HG03025 (cell line): Measurements from ENCODE around the gene ARHGEF11.

Source experiments
- ATAC-seq: cut with Tn5 transposase; IDR thresholded peaks from one replicate; pipeline ENCODE4 v1.9.1; 2021; ENCODE audit warnings: mild to moderate bottlenecking, moderate library complexity; ENCODE audit not compliant: unreplicated experiment, low FRiP score

The ARHGEF11 gene

DNA sequence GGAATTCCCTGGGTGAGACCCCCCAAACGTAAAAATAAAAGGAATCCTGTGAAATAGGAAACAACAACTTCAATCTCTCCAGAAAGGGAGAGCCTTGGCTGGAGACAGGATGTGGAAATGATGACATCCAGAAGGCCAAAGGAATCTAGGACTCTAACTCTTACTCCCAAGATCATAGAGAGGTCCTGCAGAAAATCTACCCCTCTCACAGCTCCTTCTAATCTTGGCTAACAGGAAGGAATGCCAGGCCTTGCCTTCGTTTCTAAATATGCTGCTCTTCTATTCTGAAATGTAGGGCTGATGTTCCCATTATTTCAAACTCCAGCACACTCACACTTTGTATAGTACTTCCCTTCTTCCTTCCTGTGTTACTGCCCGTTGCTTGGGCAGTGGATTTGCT is 40.7 kb downstream of the ARHGEF11 start:
- ATAC-seq: no peak

DNA sequence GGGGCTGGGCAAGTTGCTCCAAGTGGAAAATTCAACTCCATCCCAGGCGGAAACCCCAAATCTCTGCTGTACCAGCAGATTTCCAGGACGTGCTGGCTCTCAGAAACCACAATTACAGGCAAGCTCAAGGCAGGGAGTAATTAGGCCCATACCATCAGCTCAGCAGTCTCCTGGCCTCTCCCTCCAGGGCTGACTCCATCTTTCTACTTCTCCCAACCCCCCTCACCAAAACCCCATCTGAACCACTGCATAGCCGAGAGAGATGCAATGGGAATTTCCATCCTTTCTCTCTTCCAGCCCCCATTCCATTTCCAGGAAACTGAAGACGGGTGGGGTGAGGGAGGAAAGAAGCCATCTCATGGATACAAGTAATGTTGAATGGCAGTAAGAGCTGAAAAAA is 41.2 kb downstream of the ARHGEF11 start:
- no peak for ATAC-seq

DNA sequence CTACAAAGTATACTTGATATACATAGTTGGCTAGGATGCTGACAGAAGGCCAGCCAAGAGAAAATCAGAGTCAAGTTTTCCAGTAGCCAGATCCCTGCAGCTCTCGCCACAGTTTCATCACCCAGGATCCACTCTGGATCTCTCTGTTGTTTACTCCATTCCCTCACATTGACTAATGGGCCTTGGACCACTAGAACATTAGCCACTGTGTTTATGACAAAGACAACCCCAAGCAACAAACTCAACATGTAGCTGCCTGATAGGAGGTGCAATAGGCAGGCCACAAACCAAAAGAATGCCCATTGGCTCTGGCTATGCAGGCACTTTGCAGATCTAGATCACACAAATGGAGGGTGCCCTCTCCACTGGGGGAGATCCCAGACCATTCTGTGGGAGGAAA is 44.2 kb downstream of the ARHGEF11 start:
- no peak for ATAC-seq

DNA sequence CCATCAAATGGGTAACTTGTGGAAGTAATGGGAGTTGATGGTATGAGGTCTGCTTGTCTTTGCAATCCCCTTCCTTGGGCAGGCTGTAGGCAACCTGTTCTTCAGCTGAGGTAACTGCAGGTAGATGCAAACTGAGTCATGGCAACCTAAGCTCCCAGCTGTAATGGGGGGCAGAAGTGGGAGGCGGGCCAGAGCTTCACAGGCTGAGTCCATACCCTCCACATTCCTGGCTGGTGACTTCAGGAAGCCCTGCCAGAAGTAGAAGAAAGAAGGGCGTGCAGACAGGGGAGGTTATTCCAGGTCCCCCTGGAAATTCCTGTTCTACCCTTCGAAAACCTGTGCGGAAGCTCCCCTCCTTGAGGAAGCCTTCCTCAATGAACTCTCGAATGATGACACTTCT is 44.9 kb downstream of the ARHGEF11 start:
- no peak for ATAC-seq

DNA sequence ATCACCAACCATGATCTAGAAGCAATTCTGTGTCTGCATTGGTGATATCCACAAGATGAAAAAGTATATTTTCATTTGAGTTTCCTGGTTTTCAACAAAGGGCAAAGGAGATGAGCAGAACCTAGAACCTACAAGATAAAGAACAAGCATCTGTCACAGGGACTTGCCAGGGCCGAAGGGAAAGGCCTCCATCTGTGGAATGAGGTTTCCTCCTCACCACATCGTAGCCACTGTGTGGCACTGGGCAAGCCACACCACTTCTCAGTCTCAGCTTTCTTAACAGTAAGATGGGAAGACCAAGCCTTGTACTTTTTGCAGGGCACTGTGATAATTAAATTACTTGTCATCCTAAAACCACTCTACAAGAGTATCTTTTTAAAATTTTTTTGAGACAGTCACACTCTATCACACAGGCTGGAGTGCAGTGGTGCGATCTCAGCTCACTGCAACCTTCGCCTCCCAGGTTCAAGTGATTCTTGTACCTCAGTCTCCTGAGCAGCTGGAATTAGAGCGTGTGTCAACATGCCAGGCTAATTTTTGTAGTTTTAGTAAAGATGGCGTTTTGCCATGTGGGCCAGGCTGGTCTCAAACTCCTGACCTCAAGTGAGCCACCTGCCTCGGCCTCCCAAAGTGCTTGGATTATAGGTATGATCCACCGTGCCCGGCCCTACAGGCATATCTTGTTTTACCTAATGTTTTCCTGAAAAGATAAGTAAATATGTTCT is 45.8 kb downstream of the ARHGEF11 start:
- no peak for ATAC-seq

DNA sequence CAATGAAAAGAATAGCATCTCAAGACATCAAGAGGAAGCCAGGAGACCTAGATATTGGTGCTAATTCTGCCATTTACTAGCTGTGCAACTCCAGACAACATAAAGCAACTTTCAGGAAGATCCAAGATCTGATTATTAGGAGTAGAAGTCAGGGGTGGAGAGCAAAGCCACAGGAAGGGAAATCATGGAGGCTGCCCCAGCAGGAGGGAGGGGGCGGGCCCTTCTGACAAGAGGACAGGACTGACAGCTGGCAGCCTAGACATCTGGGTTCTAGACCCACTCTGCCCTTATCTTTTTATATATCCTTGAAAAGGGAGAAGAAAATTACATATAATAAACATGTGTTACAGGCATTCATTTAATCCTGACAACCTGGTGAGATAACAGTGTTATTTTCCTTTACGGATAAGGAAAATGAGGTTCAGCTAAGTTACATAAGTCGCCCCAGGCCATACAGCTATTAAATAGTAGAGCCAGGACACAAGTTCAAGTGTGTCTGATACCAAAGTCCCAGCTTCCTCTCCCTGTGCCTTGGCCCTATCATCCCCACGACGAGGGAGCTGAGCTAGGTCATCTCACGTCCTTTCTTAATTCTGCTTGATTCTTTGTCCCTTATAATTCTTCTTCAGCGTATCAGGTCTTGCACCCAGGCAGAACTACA is 46.6 kb downstream of the ARHGEF11 start:
- ATAC-seq: no peak

DNA sequence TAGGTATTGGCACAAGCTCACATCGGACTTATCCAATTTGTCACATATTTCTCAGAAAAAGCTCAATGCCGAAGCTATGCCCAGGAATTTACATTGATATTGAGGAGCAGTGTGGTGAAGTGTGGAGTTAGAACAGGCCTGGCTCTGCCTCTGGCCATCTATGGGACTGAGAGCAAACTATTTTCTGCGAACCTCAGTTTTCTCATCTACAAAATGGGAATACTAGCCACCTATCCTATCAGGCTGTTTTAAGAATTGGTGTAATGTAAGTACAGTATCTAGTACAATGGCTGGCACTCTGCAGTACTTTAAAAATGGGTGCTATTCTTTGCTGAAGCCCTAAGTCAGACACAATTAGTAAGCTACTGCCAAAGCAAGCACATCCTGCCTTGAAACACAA is 47.2 kb downstream of the ARHGEF11 start:
- no peak for ATAC-seq

DNA sequence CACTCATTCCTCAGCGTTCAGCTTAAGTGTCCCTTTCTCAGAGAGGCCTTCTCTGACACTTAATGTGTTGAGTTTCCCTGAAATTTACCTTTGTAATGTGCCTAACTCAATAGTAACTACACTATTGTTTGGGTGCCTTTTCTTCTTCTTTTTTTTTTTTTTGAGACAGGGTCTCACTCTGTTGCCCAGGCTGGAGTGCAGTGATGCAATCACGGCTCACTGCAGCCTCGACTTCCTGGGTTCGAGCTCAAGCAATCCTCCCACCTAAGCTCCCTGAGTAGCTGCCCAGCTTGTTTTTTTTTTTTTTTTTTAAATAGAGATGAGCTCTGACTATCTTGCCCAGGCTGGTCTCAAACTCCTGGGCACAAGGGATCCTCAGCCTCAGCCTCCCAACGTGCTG is 50.1 kb downstream of the ARHGEF11 start:
- ATAC-seq: no peak

DNA sequence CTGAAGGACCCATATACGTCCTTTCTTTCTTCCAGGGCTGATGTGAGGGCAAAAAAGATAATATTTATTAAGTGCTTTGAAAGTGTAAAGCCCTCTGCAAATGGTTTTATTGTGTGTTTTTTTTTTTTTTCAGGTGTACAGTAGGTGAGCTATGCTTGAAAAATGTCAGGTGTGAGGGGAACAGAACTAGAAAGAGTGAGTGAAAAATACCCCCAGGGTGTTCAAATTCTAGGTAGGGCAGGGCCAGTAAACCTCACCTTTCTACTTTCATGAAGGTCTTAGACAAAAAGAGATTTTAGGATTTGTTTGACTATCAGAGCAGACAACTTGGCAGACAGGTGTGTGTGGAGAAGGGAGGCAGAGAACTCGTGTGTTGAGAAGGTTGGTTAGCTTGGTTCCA is 51.3 kb downstream of the ARHGEF11 start:
- no peak for ATAC-seq

DNA sequence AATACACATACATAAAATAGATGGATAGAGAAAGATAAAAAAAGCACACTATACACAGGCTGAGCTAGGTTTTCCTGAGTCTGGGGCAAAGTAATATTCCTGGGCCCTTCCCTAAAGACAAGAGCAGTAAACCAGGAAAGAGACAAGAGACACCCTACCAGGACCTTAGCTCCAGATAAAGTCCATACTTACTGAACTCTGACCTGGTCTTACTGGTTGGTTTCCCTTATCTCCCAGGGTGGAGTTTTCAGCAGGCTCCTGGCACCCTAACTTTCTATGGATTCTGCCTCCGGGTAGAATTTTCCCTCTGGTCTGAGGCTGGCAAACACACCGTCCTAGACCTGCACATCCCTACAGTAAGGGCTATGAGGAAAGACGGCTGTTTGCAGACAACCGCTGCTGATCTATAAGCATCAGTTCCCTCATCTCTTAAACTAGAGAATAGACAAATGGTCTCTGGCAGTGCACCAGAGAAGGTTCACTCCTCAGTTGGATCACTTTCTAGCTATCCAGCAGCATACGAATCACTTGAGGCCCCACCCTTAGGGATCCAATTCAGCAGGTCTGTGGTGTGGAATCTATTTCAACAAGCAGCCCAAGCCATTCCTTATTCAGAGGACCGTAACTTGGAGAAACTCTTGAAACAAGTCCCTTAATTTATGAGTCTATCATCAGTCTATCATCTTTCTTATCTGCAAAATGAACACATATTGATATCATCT is 52.0 kb downstream of the ARHGEF11 start:
- no peak for ATAC-seq

DNA sequence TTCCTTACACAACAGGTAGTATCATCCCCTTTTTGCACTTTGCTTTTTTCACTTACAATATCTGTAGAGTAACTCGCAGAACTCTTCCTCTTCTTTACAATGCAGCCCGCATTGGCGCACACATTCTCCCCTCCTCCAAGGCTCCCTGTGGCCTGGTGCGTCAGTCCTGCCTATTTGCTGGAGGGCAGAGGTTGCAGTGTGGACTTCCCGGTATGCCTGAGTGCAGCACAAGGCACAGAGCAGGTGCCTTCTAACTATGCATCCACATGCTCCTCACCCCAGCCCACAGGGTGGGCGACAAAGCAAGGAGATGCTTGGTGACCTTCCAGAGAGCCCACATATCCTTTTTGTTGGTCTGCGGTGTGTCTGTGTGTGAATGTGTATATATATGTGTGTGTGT is 53.3 kb downstream of the ARHGEF11 start:
- ATAC-seq: no peak

DNA sequence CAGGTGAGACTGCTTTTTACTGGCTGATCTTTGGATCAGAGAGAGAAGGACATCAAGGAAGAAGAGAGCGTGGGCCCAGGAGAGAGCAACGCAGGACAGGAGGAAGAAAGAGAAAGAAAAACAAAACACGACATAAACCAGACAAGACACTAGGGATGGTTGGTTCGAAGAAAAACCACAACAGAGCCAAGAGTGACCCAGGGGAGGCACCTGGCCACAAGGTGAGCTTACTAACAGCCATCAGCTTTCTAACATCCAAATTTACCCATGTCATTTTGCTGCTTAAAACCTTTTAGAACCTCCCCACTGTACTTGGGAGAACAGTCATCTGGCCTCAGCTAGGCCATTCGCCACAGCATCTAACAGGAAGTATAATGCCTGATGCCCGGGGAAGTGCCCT is 57.8 kb downstream of the ARHGEF11 start:
- ATAC-seq: no peak

DNA sequence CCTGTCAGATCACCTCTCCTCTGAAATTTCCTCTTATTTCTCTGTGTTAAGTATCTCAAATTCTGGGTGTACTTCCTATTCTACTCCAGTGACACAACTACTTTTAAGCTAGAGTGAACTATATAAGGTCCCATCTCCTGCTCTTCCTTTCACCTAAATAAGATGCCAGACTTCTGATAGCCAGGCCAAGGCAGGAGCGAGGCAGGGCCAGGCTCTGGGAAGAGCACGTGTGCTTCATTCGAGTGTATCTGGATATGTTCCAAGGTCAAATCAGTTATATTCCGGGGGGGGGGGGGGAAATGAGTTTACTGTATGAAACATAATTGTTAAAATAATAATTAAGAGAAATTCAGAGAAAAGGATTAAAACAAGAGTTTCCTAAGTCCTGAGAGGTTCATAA is 65.0 kb downstream of the ARHGEF11 start:
- ATAC-seq: no peak

DNA sequence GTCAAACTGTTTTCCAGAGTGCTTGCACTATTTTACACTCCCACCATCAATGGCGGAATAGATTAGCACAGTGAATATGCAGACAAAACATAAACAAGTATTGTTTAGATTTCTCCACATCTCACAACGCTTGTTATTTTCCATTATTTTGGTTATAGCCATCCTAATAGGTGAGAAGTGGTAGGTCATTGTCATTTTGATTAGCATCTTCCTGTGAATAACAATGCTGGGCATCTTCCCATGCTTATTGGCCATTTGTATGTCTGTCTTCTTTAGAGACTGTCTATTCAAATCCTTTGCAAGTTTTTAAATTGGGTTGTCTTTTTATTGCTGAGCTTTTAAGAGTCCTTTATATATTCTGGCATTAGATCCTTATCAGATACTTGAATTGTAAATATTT is 70.5 kb downstream of the ARHGEF11 start:
- no peak for ATAC-seq

DNA sequence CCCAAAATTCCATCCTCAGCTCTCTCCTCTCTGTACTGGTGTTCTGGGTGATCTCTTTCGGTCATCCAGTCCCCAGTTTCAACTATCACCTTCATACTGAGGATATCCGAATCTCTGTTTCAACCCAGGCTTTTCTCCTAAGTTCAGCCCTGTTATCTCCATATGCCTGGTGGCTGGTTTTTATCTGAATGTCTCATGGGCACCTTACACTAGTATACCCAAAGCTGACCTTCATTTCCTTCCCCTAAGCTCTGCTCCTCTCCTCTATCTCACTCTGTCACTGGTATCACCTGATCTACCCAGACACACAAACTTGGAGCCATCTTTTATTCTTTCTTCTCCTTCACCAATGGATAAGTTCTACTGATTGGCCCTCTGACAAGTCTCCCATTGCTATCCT is 72.1 kb downstream of the ARHGEF11 start:
- ATAC-seq: no peak

DNA sequence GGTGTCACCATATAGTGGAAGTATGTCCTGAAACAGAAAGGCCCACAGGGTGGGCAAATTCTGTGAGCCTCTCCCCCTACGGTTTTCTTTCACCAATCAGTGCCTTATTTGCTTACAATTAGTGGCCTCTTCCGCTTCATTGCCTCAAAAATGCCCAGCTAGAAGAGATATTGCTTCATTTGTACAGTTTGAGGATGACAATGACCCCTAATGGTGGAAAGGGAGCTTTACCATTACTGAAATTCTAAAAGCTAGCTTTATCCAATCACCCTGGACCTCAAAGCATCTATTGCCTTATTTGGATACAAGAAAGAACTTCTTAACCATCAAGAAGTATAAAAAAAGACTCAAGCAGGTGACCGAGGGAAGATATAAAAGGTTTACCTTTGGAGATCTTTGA is 75.5 kb downstream of the ARHGEF11 start:
- no peak for ATAC-seq

DNA sequence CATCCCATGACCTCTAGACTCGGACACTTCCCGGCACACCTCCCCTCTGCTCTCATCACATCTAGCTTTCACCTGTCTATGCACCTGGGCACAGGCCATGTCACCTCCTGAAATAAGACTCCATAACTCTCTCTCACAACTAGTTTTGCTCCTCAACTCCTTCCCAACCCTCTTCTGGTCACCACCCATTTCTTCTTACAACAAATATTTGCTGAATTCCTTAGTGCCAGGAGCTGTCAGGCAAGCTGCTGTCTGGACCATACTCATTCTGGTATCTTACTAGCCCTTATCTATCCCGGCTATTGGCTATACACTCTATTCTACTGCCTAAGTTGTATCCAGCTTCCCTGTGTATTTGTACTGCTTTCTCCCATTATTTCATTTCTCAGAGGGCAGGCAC is 76.0 kb downstream of the ARHGEF11 start:
- ATAC-seq: no peak

DNA sequence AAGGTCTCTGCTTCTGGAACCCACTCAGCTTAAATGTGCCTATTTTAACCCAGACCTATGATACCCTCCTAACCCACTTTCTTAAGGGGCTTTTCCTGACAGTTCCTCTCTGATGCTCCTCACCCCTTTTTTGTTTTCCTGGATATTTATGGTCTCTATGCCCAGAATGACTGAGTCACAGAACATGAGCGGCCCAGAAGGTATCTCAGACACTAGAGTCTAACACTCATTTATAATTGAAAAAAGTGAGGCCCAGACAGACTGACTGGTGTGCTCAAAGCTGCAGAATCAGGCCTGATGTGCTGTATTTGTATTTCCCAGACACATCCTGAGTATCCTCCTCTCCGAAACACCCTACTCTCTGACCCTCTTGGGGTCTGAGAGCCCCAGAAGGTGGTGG is 81.1 kb downstream of the ARHGEF11 start:
- no peak for ATAC-seq

DNA sequence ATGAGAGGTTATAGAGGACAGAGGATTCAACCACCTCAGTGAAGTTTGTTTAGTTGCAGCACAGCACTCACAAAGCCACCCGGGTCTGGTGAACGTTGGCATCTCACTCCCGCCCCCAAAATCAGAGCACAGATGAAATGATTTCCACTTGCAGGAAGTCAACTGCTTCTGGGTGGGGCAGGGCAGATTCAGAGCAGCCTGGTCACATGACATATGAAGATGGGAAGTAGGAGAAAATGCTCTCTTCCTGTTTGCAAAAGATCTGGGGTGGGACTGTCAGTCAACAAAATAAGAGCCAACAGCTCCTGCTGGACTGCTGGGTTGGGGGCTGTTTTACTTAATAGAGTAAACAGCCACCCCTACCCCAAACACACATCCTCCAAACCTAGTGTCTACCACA is 81.9 kb downstream of the ARHGEF11 start:
- no peak for ATAC-seq

DNA sequence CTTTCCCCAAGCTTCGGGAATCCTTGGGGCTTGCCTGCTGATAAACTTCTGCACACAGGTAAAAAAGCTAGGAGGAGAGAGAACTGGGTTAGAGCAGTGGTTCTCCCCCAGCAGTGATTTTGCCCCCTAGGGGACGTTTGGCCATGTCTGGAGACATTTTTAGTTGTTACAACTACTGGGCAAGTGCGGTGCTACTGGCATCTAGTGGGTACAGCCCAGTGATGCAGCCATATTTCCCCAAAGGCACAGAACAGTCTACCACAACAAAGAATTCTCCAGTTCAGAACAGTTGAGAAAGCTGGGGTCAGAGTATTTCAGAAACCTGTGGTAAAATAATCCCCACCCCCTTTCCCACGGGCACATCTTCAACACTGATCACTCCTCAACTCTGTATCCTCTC is 83.8 kb downstream of the ARHGEF11 start:
- ATAC-seq: no peak

DNA sequence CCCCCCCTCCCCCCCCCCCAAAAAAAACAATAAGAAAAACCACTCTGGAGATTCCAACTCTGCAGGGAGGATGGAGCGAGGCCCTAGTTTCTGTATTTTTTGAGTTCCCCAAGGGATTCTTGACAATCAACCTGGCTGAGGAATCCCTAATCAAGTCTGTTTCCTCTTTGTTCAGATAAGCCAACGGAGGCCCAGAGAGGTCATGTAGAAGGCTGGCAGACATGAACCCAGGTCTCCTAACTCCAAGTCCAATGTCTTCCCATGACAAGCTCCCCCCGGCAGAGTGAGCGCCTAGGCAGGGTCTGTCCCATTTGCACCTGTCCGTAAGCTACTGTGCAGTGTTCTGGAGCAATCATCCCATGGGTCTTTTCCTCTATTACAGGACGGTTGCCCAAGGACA is 85.6 kb downstream of the ARHGEF11 start:
- no peak for ATAC-seq

DNA sequence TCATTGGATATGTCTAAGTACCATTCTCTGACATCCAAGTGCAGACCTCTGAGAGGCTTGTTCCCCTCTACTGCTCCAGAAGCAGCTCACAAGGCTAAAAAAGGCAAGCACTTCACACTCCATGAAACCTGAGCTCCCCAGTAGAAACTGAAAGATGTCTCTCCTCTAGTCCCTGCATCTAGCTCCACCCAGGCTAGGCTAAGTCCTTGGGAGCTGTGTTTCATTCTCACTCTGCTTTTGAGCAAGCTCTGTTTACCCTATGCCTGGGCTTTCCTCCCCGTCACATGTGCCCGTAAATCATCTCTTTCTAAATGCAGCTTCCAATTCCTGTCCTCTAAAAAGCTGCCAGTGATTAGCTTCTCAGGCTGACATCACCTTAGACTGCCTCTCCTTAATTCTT is 86.1 kb downstream of the ARHGEF11 start:
- no peak for ATAC-seq
